ENCODE data around the gene C11orf54. TPM values are rescaled to one million over a fixed set of nuclear protein-coding genes. Genes with fewer than 3 reads are reported as not detected.

C11orf54 gene
- total and polyA plus RNA-seq, 2 donors (not counting 3 experiments of a cell fraction or from before 2014, with no cell fraction given): 4.2 to 18.7 TPM

GRCh38 chr11:93710239-93710638 lies 31.2 kb upstream of the C11orf54 start:
- CTCF ChIA-PET: no interaction called here
- FAIRE-seq (no peak), DNase-seq (ENCODE audit: low read depth, low spot score) (no peak)
- H3K79me2 ChIP-seq (ENCODE audit: control insufficient read depth, insufficient read depth, low read length): peaks cover 9% of the 10 kb centered on the region
- H4K20me1 ChIP-seq (replicated peaks; ENCODE audit: control insufficient read depth, extremely low read depth, insufficient read depth, low read length): no peaks in the 10 kb centered on the region
- H3K27me3 ChIP-seq (ENCODE audit: control insufficient read depth in 2 of 2, insufficient read depth in 2 of 2, low read length in 2 of 2): no peaks in the 10 kb centered on the region
- no peak overlapping the region for H3K9ac ChIP-seq (replicated peaks; ENCODE audit: extremely low read depth, insufficient read depth, low read length)
- POLR2A ChIA-PET: no interaction called here
- no TSS peak for BruUV-seq (replicated peaks)
- H3K27ac ChIP-seq (ENCODE audit: insufficient read depth, low read depth, low read length): no peak overlapping the region
- no peak overlapping the region for H3K4me3 ChIP-seq (replicated peaks in 1 of 3; ENCODE audit: insufficient read depth in 1 of 3, low read depth in 1 of 3, low read length in 3 of 3)
- no peaks in the 10 kb centered on the region for H3K4me1 ChIP-seq (ENCODE audit: control insufficient read depth, extremely low read depth, insufficient read depth, low read length)
- H3K9me1 ChIP-seq (replicated peaks; ENCODE audit: control insufficient read depth, extremely low read depth, insufficient read depth, low read length): no peaks in the 10 kb centered on the region
- no peaks in the 10 kb centered on the region for H3K9me3 ChIP-seq (replicated peaks; ENCODE audit: control insufficient read depth, insufficient read depth, low read length)
- H3K36me3 ChIP-seq (ENCODE audit: control insufficient read depth in 2 of 2, extremely low read depth in 1 of 2, insufficient read depth in 2 of 2, low read length in 2 of 2): peaks cover 0 to 6% of the 10 kb centered on the region in 2 experiments
- H2AFZ ChIP-seq (ENCODE audit: low read depth, low read length): no peak overlapping the region
- intact Hi-C loops (cut with micrococcal nuclease): no loop called here
- TF ChIP-seq POLR2A (IDR thresholded peaks at IDR 0.05; ENCODE audit: low read depth, low read length): no peak
- no peak for TF ChIP-seq CTCF (IDR thresholded peaks at IDR 0.05; ENCODE audit: extremely low read depth in 1 of 2, insufficient read depth in 1 of 2, low read depth in 1 of 2, low read length in 2 of 2)
- H3K4me2 ChIP-seq (ENCODE audit: insufficient read depth, low read length): no peak overlapping the region
- dilution Hi-C loops (cut with MboI; ENCODE audit: extremely low pct_ligation_motif_present, low sequenced_read_pairs): no loop called here

DNA sequence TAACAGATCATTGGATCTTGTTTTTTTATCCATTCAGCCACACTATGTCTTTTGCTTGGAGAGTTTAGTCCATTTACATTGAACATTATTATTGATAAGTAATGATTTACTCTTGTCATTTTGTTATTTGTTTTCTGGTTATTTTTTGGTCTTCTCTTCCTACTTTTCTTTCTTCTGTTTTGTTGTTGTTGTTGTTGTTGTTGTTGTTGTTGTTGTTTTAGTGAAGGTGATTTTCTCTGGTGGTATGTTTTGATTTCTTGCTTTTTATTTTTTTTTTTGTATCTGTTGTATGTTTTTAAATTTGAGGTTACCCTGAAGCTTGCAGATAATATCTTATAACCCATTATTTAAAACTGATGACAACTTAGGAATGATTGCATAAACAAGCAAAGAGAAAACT lies 28.8 kb upstream of the C11orf54 start:
- intact Hi-C loops (cut with micrococcal nuclease) (no loop called here), dilution Hi-C loops (cut with MboI; ENCODE audit: extremely low pct_ligation_motif_present, low sequenced_read_pairs) (no loop called here)
- no peaks in the 10 kb centered on the region for H4K20me1 ChIP-seq (replicated peaks; ENCODE audit: control insufficient read depth, extremely low read depth, insufficient read depth, low read length)
- H3K27me3 ChIP-seq (ENCODE audit: control insufficient read depth in 2 of 2, insufficient read depth in 2 of 2, low read length in 2 of 2): no peaks in the 10 kb centered on the region
- H3K36me3 ChIP-seq (ENCODE audit: control insufficient read depth in 2 of 2, extremely low read depth in 1 of 2, insufficient read depth in 2 of 2, low read length in 2 of 2): peaks cover 1 to 6% of the 10 kb centered on the region in 2 experiments
- FAIRE-seq: no peak
- no peak overlapping the region for H3K27ac ChIP-seq (ENCODE audit: insufficient read depth, low read depth, low read length)
- H2AFZ ChIP-seq (ENCODE audit: low read depth, low read length): no peak overlapping the region
- H3K9me3 ChIP-seq (replicated peaks; ENCODE audit: control insufficient read depth, insufficient read depth, low read length): no peaks in the 10 kb centered on the region
- ChIA-PET CTCF (no interaction called here), POLR2A (interaction anchor here (1.0 kb wide), 1 partner anchor 29 kb away, joined by 3 read pairs; the partner anchor contains the start of genes C11orf54 and TAF1D)
- TF ChIP-seq POLR2A (IDR thresholded peaks at IDR 0.05; ENCODE audit: low read depth, low read length): no peak
- no peak for TF ChIP-seq MYC (IDR thresholded peaks at IDR 0.05; ENCODE audit: low read depth, low read length)
- no peak for TF ChIP-seq POLR2AphosphoS5 (IDR thresholded peaks at IDR 0.05; ENCODE audit: insufficient read depth, low read depth, low read length)
- TF ChIP-seq GATA2 (IDR thresholded peaks at IDR 0.05; ENCODE audit: insufficient read depth, insufficient read length, low read depth, low read length): no peak
- TF ChIP-seq CTCF (IDR thresholded peaks at IDR 0.05; ENCODE audit: extremely low read depth in 1 of 2, insufficient read depth in 1 of 2, low read depth in 1 of 2, low read length in 2 of 2): no peak
- TF ChIP-seq JUN (IDR thresholded peaks at IDR 0.05; ENCODE audit: borderline replicate concordance, insufficient read depth, insufficient read length, low read depth): no peak
- TF ChIP-seq EZH2 (IDR thresholded peaks at IDR 0.05; ENCODE audit: borderline replicate concordance, low read depth, low read length, severe bottlenecking): no peak
- TF ChIP-seq MAX (IDR thresholded peaks at IDR 0.05; ENCODE audit: insufficient read depth, insufficient read length): no peak
- no peak for TF ChIP-seq FOS (IDR thresholded peaks at IDR 0.05; ENCODE audit: borderline replicate concordance, insufficient read depth, low read length)
- no peak overlapping the region for H3K4me3 ChIP-seq (replicated peaks in 1 of 3; ENCODE audit: insufficient read depth in 1 of 3, low read depth in 1 of 3, low read length in 3 of 3)
- no peak overlapping the region for H3K9ac ChIP-seq (replicated peaks; ENCODE audit: extremely low read depth, insufficient read depth, low read length)
- no peak overlapping the region for H3K4me2 ChIP-seq (ENCODE audit: insufficient read depth, low read length)
- peaks cover 13% of the 10 kb centered on the region for H3K79me2 ChIP-seq (ENCODE audit: control insufficient read depth, insufficient read depth, low read length)
- H3K9me1 ChIP-seq (replicated peaks; ENCODE audit: control insufficient read depth, extremely low read depth, insufficient read depth, low read length): no peaks in the 10 kb centered on the region
- H3K4me1 ChIP-seq (ENCODE audit: control insufficient read depth, extremely low read depth, insufficient read depth, low read length): peaks cover 6% of the 10 kb centered on the region
- no TSS peak for BruUV-seq (replicated peaks)
- no peak for DNase-seq (ENCODE audit: low read depth, low spot score)
